ENCODE measurements around the gene ANKMY1.

GRCh38 chr2:240482141-240482540, 75.6 kb downstream of the ANKMY1 start:
- no peak for TF ChIP-seq CTCF (conservative IDR thresholded peaks at IDR 0.05 in 1 of 2, IDR thresholded peaks at IDR 0.05 in 1 of 2; ENCODE audit: extremely low read depth in 1 of 2, insufficient read depth in 1 of 2, low read depth in 1 of 2, low read length in 2 of 2)
- TF ChIP-seq EZH2 (IDR thresholded peaks at IDR 0.05; ENCODE audit: borderline replicate concordance, low read length), result no peak

Measured in mammary epithelial cell (primary cell).